ENCODE results near the gene TRIM49C.
"Not testable (repeated sequence)": the region's sequence is repeated elsewhere in the genome, so short reads cannot be mapped to it uniquely, and the experiment has no call there.

The TRIM49C gene

GRCh38 chr11:90030806-90031205, at the start of gene TRIM49C:
Gene TRIM49C (plus strand): TSS chr11:90031106. CDS start chr11:90035212, 4,106 bp downstream.
- DNase-seq: not testable (repeated sequence)

GRCh38 chr11:90024184-90024583, 6.7 kb upstream of the TRIM49C start:
- DNase-seq: not testable (repeated sequence)

- DNase-seq: not testable (repeated sequence)
Observed at GRCh38 chr11:90051591-90052209, 20.8 kb downstream of the TRIM49C start.

GRCh38 chr11:90052311-90052710, 21.4 kb downstream of the TRIM49C start:
- DNase-seq: not testable (repeated sequence)

- DNase-seq: not testable (repeated sequence)
Observed at GRCh38 chr11:90053545-90053944, 22.6 kb downstream of the TRIM49C start.

GRCh38 chr11:90085650-90086049, 54.7 kb downstream of the TRIM49C start, which contains the start of gene UBTFL1:
Gene UBTFL1 (plus strand): TSS chr11:90085950. CDS start chr11:90085950, 0 bp downstream.
- DNase-seq: not testable (repeated sequence)

- DNase-seq: not testable (repeated sequence)
Observed at GRCh38 chr11:90088731-90089130, 57.8 kb downstream of the TRIM49C start.
